GM18520 (cell line): ENCODE data around the gene RAD52.

Source experiments
- ATAC-seq: cut with Tn5 transposase; IDR thresholded peaks from one replicate; pipeline ENCODE4 v1.9.1; 2021; ENCODE audit not compliant: unreplicated experiment

The RAD52 gene

GRCh38 chr12:915090-915489 lies 34.4 kb downstream of the RAD52 start:
- no peak for ATAC-seq

GRCh38 chr12:913919-914698 lies 35.4 kb downstream of the RAD52 start:
- ATAC-seq = no peak

GRCh38 chr12:912466-913235 lies 36.8 kb downstream of the RAD52 start:
- ATAC-seq = no peak

- no peak for ATAC-seq
These were observed 38.2 kb downstream of the RAD52 start for GRCh38 chr12:911191-911826.

GRCh38 chr12:910416-910815 lies 39.1 kb downstream of the RAD52 start:
- ATAC-seq = no peak

GRCh38 chr12:909861-910260 lies 39.6 kb downstream of the RAD52 start:
- no peak for ATAC-seq

- ATAC-seq = no peak
These were observed 41.9 kb downstream of the RAD52 start for GRCh38 chr12:907413-908185.

- ATAC-seq = no peak
These were observed 43.4 kb downstream of the RAD52 start for GRCh38 chr12:906062-906585.

- no peak for ATAC-seq
These were observed 44.0 kb downstream of the RAD52 start for GRCh38 chr12:905261-906031.

- ATAC-seq = no peak
These were observed 45.5 kb downstream of the RAD52 start for GRCh38 chr12:904010-904414.

- no peak for ATAC-seq
These were observed 46.4 kb downstream of the RAD52 start for GRCh38 chr12:903055-903454.

- ATAC-seq = no peak
These were observed 46.9 kb downstream of the RAD52 start for GRCh38 chr12:902581-902980.

- ATAC-seq = no peak
These were observed 52.1 kb downstream of the RAD52 start for GRCh38 chr12:897386-897785.

- no peak for ATAC-seq
These were observed 53.5 kb downstream of the RAD52 start for GRCh38 chr12:896031-896430.

- no peak for ATAC-seq
These were observed 55.3 kb downstream of the RAD52 start for GRCh38 chr12:894226-894625.

GRCh38 chr12:886206-886605 lies 63.3 kb downstream of the RAD52 start:
- ATAC-seq = no peak

- no peak for ATAC-seq
These were observed 63.8 kb downstream of the RAD52 start for GRCh38 chr12:885701-886100.

- ATAC-seq = no peak
These were observed 64.6 kb downstream of the RAD52 start for GRCh38 chr12:884746-885414.

- ATAC-seq = no peak
These were observed 68.8 kb downstream of the RAD52 start for GRCh38 chr12:880656-881055.

GRCh38 chr12:879641-880040 lies 69.9 kb downstream of the RAD52 start:
- no peak for ATAC-seq
